Stimulated activated CD4-positive, alpha-beta T cell treated with anti-CD3 and anti-CD28 coated beads, TNF-alpha, amount 100 ng/mL, for 4 hours (primary cell): ENCODE results near the gene SLC29A2.
A peak's percentile ranks its signal among the peaks of the same experiment; 100 is the strongest.

Experiments
- DNase-seq, 3 experiments: peaks; one replicate each; pipeline ENCODE4 v3.0.0-alpha.2; 2020; ENCODE audit warnings: low read depth in 3 of 3

The SLC29A2 gene

GRCh38 chr11:66347425-66348276 lies 23.9 kb downstream of the SLC29A2 start, which contains the start of gene B4GAT1:
Gene B4GAT1 (minus strand): TSS chr11:66347629. CDS start chr11:66347545, 84 bp downstream.
- peak; percentile 66 to 71 (median 68) for DNase-seq

- no peak for DNase-seq
Observed at GRCh38 chr11:66346476-66347424, 24.8 kb downstream of the SLC29A2 start.

GRCh38 chr11:66345316-66345649 lies 26.3 kb downstream of the SLC29A2 start:
- no peak for DNase-seq

- DNase-seq: peak; percentile 83 to 92 (median 87)
Observed at GRCh38 chr11:66344550-66345315, 26.8 kb downstream of the SLC29A2 start, which contains the start of gene BRMS1. Gene BRMS1 (minus strand): TSS chr11:66345104. CDS start chr11:66342234, 2,870 bp downstream.

GRCh38 chr11:66343176-66343575 lies 28.4 kb downstream of the SLC29A2 start:
- no peak for DNase-seq

- DNase-seq: no peak
Observed at GRCh38 chr11:66341502-66342126, 29.9 kb downstream of the SLC29A2 start.

GRCh38 chr11:66340596-66341501 lies 30.7 kb downstream of the SLC29A2 start:
- no peak for DNase-seq

- no peak for DNase-seq
Observed at GRCh38 chr11:66339686-66340483, 31.7 kb downstream of the SLC29A2 start.

GRCh38 chr11:66339162-66339675 lies 32.3 kb downstream of the SLC29A2 start:
- DNase-seq: no peak

- DNase-seq: no peak
Observed at GRCh38 chr11:66338276-66339161, 33.0 kb downstream of the SLC29A2 start.

- no peak for DNase-seq
Observed at GRCh38 chr11:66337103-66337899, 34.3 kb downstream of the SLC29A2 start.

GRCh38 chr11:66336234-66337102 lies 35.1 kb downstream of the SLC29A2 start, which contains the start of gene RIN1:
Gene RIN1 (minus strand): TSS chr11:66336434. CDS start chr11:66336402, 32 bp downstream.
- DNase-seq: no peak

GRCh38 chr11:66335531-66336233 lies 35.9 kb downstream of the SLC29A2 start:
- no peak for DNase-seq

- no peak for DNase-seq
Observed at GRCh38 chr11:66334605-66335442, 36.7 kb downstream of the SLC29A2 start.
